GM21619 (cell line): ENCODE results near the gene PANK4.
A peak's percentile ranks its signal among the peaks of the same experiment; 100 is the strongest.
"Not testable (repeated sequence)": the region's sequence is repeated elsewhere in the genome, so short reads cannot be mapped to it uniquely, and the experiment has no call there.

ENCODE experiments used
- ATAC-seq: cut with Tn5 transposase; IDR thresholded peaks from one replicate; pipeline ENCODE4 v1.9.1; 2021; ENCODE audit not compliant: unreplicated experiment

The PANK4 gene

DNA sequence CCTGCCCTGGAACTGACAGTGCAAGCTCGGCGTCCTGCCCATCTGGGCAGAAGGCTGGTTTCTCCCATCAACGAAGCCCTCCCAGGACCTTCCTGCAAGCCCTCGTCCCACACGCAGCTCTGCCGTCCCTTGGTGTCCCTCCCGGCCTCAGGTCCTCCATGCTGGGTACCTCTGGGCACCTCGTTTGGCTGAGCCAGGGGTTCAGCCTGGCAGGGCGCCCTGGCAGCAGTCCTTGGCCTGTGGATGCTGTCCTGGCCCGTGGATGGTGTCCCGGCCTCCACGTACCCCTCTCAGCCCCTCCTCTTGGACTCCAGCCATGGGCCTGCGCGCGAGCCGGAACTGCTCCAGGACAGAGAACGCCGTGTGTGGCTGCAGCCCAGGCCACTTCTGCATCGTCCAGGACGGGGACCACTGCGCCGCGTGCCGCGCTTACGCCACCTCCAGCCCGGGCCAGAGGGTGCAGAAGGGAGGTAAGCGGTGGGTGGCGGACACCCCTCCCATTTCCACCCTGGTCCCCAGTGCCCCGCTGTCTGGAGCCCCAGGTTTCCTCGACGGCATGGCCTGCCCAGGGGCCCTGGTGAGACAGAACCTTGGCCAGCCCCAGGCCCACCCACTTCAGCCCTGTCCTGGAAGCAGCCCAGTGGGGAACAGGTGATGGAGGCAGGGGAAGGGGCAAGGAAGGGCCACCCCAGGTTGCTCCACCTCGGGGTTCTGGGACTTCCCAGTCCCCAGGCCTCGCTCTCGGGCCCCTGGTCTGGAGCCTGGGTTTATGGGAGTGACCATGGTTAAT is 33.3 kb upstream of the PANK4 start:
- no peak for ATAC-seq

DNA sequence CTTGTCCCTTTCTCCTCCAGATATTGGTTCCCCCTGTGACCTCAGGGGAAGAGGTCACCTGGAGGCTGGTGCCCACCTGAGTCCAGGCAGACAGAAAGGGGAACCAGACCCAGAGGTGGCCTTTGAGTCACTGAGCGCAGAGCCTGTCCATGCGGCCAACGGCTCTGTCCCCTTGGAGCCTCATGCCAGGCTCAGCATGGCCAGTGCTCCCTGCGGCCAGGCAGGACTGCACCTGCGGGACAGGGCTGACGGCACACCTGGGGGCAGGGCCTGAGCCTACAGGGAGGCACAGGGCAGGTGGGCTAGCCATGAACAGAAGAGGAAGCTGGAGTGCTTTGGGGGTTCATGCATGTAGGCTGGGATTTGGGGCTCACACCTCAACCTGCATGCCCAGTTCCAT is 32.5 kb upstream of the PANK4 start:
- no peak for ATAC-seq

DNA sequence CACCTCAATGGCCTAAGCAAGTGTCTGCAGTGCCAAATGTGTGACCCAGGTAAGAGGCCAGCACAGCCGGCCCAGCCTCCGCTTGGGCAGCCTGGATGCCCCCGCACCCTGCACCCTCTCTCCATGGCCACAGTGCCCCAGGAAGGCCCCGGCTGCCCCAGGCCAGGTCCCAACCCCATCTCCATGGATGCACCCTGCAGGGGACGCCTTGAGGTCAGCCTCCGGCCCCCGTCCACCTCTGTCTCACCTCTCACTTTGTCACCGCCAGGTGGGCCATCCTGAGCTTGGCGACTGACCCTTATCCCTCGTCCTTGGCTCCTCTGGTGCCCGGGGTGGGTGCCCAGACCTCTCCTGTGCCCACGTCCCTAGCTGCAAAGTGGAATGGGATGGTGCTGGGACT is 32.0 kb upstream of the PANK4 start:
- no peak for ATAC-seq

DNA sequence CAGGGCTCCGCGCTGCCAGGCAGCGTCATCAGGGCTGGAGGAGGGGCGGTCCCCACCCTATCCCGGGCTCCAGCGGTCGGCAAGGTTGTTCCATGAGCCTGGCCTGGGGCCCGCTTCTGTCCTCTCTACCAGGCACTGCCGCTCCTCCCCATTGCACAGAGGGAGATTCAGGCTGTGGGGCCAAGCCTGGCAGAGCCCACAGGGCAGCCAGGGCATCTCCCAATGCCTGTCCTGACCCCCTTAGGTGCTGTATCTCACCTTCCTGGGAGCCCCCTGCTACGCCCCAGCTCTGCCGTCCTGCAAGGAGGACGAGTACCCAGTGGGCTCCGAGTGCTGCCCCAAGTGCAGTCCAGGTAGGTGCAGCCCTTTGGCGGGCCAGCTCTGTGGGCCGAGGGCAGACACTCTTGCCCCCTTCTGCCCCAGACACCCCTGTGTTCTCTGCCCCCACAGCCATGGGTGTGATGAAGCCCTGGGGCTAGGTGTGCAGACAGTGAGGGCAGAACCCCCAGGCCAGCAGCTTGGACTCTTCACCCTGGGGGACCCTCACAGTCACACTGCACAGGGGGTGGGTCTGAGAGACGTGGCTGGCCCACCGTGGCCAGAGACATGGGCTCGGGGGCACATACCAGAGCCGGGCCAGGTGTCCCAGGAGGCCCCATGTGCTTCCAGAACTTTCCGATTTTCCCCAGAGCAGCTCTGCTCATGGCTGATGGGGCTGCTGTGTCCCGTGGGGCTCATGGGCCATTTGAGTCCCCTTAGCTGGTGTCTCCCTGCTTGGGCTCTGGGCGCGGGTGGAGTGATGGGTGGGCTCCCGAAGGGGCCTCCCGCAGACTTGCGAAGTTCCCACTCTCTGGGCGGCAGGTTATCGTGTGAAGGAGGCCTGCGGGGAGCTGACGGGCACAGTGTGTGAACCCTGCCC is 31.3 kb upstream of the PANK4 start:
- ATAC-seq, result no peak

DNA sequence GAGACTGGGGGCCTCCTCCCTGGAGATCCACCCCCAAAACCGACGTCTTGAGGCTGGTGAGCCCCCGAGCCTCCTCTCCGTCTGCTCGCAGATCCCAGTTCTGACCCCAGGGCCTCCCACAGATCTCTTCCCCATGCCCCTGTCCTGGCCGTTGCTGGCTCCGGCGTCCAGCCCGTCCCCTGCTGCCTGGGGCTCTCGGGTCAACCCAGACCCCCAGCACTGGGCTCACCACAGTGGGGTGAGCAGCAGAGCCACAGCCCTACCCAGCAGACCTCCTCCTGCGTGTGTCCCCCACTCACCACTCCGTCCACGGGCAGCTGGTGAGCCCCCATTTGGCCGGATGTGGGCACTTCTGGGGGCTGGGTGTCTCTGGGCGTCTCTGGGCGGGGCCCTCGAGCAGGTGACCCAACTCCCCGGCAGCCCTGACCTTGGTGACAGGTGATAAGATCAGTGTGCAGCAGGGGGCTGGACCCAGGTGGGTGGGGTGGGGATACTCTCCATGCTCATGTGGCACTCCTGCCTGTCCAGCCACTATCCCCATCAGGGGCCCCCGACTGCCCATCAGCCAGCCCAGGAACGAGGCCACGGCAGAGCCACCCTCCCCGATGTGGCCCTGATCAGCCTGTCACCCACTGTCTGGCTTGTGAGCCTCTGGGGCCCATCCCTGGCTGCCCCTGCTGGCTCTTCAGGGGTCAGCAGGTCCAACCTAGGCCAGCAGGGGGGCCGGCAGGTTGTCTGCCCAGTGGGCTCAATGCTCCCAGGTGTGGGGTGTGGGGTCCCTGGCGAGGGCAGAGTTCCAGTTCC is 30.5 kb upstream of the PANK4 start:
- ATAC-seq, result peak; percentile 13

DNA sequence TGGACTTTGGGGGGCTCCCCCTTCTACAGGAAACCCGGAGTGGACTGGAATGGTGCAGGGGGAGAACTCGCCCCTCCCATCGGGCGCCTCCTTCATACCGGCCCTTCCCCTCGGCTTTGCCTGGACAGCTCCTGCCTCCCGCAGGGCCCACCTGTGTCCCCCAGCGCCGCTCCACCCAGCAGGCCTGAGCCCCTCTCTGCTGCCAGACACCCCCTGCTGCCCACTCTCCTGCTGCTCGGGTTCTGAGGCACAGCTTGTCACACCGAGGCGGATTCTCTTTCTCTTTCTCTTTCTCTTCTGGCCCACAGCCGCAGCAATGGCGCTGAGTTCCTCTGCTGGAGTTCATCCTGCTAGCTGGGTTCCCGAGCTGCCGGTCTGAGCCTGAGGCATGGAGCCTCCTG is 29.9 kb upstream of the PANK4 start, which contains the start of gene TNFRSF14:
Gene TNFRSF14, plus strand, starts transcription at position 95 of the 401 bp plus-strand sequence. Its CDS starts 294 bp downstream, at position 389.
- peak; percentile 25 for ATAC-seq

DNA sequence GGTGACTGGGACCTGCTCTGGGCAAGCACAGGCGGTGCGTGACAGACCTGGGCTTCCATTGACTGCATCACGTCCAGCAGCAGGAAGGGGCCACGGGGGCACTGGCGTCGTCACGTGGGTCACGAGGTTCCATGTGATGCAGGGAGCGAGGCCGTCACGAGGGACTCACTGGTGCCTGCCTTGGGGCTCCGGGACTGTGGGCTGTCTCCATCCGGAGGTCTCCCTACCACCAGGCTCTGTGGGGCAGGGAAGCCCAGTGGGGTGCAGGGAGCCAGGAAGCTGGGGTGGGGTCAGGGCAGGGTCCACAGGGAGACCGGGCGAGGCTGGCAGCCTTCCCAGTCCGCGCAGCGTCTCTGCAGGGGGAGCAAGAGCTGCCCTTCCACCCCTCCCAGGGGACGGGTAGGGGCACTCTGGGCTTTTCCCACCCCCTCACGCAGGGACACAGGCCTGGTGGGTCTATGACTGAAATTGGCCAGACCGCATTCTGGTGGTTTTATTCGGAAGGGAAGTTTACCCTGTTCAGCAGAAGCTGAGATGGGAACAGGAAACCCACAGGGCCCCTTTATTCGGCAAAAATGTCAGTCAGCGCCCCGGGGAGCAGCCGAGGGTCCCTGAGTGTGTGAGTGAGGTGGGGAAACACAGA is 29.4 kb upstream of the PANK4 start:
- peak; percentile 36 for ATAC-seq

DNA sequence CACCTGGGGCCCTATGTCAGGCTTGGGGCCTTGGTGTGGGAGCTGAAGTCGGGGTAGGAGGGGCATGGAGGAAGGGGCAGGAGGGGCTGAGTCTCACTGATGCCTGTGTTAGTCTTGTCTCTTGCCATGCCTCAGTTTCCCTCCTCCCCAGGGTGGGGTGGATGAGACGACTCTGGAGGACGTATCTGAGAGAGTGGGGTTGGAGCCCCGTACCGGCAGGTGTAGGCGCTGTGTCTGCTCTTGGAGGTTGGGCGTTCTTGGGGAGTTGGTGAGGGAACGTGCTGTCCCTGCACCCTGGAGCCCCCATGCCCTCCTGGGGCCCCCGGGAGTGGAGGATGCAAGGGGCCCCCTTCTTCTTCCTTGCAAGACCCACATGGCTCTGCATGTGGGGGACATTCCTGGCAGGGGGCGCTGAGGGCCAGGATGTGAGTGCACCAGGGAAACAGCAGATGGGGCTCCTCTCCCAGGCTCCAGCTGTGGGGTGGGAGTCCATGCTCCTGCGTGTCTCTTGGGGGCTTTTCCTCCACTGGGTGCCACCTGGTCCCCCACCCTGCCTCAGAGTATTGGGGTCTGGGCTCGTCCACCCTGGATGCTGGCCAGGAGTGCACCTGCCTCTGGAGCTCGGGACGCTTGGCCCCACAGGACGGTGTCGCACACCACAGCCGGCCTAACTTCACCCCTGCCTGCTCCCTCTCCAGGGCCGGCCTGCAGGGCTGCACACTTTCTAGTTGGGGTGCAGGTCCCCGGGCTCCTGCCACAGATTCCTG is 28.4 kb upstream of the PANK4 start:
- ATAC-seq, result no peak

DNA sequence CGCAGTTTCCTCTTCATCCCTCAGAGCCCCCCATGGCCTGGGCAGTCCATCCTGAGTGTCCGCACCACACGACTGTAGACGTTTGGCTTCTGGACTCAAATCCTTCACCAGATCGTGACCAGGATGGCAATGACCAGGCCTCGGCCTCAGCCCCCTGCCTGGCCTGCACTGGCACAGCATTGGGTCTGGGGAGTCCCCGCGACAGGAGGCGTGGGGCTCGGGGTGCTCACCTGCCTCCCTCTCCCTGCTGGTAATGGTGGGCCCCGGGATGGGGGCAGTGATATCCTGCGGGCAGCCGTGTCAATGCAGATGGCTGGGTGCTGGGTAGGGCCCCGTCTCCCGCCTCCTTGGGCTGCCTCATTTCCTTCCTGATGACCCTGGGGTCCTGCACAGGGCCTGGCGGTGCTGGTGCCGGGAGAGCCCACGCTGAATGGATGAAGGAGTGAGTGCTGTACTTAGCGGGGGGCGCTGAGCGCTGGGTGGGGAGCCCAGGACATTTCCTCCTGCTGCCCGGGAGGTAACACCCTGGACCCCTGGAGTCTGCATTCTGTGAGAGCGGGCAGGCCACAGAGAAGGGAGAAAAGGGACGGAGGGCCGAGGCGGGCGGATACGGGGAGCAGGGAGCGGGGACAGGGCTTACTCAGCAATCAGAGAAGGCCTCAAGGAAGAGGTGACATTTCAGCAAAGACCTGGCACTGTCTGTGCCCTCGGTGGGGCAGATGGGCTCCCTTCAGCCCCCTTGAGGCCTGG is 27.6 kb upstream of the PANK4 start:
- ATAC-seq, result no peak

DNA sequence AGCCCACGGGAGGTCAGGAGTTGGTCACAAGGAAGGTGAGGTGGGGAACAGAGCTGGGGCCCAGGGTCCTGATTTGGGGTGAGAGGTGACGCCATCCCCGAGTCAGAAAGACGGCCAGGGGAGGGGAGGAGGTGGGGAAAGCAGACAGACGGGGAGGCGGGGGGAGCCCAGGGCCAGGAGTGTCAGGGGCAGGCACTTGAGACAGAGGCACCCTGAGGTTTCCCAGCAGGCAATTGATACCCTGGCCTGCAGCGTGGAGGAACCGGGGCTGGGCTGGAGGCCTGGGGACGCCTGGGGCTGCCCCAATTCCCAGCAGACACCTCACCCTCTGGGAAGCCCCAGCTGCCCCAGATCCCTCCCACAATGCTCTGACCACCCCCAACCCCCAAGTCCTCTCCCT is 26.7 kb upstream of the PANK4 start:
- not testable (repeated sequence) for ATAC-seq

DNA sequence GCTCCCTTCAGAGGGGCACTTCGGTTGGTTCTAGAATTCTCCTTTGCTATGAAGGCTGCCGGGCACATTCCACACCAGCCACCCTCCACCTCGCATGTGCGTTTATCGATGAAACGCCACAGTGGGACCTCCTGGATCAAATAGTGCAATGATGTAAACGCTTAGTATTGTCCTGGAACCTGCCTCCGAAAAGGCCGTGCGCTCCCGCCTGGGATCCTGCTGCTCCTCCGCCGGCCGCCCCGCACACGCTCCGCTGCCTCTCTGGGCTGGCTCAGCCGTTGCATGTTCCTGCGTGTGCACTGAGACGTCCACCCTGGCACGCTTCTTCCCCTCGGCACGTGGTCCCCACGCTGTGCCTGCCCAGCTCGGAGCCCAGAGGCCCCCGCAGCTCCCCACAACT is 25.8 kb upstream of the PANK4 start:
- no peak for ATAC-seq

DNA sequence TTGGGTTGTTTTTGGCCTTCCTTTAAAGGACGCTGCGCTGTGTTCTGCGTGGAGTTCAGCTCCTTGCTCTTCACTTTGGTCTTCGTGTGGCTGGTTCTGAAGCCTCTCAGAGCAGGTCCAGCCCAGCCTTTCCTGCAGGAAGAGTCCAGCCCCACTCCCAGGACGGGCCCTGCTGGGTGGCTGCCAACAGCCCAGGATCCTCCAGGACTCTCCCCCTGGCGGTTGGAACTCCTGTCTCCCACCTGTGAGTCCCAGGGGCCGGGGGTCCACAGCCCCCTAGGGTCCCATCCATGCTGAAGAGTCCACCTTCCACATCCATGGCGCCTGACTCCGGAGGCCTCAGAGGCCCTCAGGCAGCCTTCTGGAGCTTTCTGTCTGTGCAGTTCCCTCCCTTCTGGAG is 25.1 kb upstream of the PANK4 start:
- not testable (repeated sequence) for ATAC-seq

DNA sequence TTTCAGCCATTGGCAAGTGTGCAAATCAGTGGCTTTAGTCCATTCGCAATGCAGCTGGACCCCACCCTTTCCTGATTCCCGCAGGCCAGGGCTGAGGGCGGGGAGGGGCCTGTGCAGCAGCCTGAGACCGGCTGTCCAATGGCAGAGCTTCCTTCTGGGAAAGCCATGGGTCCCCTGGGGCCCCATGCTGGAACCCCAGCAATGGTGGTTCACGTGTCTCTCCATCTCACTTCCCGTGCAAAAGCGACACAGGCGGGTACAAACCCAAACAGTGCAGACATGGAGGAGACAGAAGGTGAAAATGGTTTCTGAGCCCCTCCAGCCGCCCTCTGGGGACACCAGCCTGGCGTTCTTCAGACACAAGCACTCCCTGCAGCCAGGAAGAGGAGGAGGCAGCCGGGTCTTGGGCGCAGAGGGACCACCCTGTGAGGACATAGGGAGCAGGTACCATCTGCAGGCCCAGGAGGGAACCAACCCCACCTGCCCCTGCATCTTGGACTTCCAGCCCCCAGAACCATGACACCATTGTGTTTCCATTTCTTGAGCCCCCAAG is 24.0 kb upstream of the PANK4 start:
- ATAC-seq, result not testable (repeated sequence)

DNA sequence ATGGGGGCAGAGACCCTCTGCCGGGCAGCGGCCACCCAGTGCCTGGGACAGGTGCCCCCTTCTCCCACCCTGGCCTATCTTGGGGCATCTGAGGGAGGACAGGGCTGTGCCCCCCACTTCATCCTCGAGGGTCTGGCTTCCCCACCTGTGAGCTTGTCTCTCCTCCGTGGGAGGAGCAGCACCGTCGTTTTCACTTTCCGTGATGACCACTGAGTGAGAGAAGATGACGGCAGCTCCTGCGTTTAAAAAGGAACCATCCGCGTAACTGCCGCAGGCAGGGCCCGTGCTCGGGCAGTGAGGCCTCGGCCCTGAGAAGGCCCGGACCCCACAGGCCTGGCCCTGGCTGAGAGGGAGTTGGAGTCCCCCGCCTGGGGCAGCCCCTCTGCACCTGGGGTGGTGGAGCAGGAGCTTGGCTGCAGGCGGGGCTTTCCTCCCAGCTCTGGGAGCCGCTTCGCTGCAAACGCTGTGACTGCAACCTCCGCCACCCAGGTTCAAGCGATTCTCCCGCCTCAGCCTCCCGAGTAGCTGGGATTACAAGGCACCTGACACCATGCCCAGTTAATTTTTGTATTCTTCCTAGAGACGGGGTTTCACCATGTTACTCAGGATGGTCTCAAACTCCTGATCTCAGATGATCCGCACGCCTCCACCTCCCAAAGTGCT is 23.1 kb upstream of the PANK4 start:
- ATAC-seq, result not testable (repeated sequence)

DNA sequence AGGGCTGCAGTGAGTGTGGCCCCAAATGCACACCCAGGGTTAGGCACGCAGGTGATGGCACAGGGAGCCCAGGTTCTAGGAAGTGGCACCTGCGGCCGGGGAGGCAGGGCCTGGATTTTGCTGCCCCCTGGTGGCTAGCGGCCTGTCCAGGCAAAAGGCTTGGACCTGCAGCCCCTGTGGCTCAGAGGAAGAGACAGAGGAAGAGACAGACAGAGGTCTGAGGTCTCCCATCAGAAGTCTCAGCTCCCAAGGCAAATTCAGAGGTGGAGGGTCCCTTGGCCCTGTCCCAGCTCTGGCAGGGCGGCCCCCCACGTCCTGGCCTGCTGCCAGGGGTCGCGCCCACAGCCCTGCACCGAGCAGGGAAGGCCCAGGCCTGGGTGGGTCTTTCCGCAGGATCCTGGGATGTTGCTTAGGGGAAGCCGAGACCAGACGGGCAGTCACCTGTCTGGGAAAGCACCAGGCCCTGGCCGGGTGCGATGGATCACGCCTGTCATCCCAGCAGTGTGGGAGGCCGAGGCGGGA is 21.7 kb upstream of the PANK4 start:
- ATAC-seq, result no peak

DNA sequence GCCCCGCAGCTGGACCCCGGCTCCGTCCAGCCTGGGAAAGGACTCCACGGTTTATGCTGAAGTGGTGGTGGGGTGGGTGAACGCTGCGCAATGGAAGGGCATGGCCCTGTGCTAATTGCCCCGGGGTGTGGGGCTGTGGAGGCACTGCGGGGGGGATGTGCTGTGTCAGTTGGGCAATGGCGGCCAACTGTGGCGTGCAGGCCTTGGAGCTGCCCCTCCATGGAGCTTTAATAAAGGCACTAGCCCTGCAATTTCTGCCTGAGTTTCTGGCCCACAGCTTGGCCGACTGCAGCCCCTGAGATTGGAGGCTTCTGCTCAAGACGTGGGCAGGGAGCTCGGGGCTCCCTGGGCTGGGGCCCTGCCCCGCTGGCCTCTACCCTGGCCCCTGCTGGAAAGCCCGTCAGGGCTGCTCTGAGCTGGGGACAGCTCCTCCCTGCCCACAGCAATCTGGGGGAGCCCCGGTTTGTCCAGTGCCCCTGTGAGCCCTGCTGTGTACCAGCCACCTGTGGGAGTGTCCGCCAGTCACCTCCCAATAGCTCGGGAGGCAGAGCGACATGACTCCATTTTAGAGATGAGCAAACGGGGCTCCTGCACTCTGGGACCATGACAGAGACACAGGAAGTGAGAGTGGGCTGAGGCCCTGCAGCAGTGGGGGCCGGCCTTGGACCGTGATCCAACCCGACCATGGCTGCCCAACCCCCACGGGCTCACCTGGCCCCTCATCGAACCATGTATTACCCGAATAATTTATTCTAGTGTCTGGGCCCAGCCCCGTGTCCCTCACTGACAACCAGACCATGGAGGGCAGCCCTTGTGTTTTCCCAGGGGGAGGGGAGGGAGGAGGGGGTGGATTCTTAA is 21.0 kb upstream of the PANK4 start:
- ATAC-seq, result no peak

DNA sequence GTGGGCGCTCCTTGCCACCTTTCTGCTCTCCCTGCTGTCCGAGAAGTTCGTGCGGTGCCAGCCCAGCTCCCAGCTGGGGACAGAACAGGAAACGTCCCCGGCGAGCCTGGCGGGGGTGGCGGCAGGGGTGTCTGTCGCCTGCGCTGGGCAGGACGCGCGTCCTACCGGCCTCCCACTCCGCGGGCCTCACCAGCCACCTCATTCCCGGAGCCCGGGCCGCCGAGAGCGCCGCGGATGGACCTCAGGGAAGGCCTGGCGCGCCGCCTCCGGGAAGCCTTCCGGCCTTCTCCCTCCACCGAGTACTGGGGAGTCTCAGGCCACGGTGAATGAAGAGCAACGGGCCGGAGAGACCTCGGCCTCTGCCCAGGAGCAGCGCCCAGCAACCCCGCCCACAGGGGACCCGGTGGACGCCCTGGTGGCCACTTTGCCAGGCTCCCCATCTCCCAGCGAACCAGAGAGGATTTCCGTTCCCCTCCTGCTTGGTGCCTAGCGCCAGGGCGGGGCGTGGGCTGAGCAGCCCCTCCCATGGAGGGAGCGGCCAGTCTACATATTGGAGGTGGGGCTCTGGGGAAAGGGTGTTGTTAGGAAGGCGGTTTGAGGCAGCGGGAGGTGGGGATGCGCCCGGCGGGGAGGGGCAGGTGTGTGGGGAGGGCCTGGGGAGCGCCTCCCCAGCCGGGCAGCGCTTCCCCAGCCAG is 20.3 kb upstream of the PANK4 start:
- ATAC-seq, result peak; percentile 34
